NB4 (cell line): Measurements from ENCODE around the gene MAT1A.
"Not testable (repeated sequence)": the region's sequence is repeated elsewhere in the genome, so short reads cannot be mapped to it uniquely, and the experiment has no call there.

Experiments used
- MYC ChIP-seq: IDR thresholded peaks from 2 replicates; pipeline ENCODE4 v1.6.1; 2011; ENCODE audit warnings: low read depth, low read length
- TF ChIP-seq, protein P1 (sequence below): IDR thresholded peaks from one replicate; pipeline ENCODE4 v1.5.1; 2012; ENCODE audit warnings: low read depth, low read length

DNA sequence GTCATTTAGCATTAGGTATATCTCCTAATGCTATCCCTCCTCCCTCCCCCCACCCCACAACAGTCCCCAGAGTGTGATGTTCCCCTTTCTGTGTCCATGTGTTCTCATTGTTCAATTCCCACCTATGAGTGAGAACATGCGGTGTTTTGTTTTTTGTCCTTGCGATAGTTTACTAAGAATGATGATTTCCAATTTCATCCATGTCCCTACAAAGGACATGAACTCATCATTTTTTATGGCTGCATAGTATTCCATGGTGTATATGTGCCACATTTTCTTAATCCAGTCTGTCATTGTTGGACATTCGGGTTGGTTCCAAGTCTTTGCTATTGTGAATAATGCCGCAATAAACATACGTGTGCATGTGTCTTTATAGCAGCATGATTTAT lies 66.4 kb downstream of the MAT1A start:
- not testable (repeated sequence) for TF ChIP-seq MYC
- TF ChIP-seq, protein P1, sequence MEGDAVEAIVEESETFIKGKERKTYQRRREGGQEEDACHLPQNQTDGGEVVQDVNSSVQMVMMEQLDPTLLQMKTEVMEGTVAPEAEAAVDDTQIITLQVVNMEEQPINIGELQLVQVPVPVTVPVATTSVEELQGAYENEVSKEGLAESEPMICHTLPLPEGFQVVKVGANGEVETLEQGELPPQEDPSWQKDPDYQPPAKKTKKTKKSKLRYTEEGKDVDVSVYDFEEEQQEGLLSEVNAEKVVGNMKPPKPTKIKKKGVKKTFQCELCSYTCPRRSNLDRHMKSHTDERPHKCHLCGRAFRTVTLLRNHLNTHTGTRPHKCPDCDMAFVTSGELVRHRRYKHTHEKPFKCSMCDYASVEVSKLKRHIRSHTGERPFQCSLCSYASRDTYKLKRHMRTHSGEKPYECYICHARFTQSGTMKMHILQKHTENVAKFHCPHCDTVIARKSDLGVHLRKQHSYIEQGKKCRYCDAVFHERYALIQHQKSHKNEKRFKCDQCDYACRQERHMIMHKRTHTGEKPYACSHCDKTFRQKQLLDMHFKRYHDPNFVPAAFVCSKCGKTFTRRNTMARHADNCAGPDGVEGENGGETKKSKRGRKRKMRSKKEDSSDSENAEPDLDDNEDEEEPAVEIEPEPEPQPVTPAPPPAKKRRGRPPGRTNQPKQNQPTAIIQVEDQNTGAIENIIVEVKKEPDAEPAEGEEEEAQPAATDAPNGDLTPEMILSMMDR = not testable (repeated sequence)
